Measurements from ENCODE around the gene XPR1. TPM values are rescaled to one million over a fixed set of nuclear protein-coding genes. Genes with fewer than 3 reads are reported as not detected.

The XPR1 gene
- total and polyA plus RNA-seq, 2 donors (not counting 1 experiment from before 2014, with no cell fraction given), result 2.8 to 22.3 TPM

DNA sequence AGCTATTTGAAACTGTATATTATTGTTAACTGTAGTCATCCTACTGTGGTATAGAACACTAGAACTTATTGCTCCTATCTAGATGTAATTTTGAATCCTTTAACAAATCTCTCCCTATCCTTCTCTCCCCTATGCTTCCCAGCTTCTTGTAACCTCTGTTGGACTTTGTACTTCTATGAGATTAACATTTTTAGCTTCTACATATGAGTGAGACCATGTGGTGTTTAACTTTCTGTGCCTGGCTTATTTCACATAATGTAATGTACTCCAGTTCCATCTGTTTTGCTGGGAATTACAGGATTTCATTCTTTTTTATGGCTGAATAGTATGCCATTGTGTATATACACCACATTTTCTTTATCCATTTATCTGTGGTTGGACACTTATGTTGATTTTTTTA lies 216.4 kb downstream of the XPR1 start:
- CTCF ChIA-PET, result interaction anchor here (1.1 to 1.6 kb wide), 2 partner anchors 14 to 15 kb away, joined by 3 to 6 read pairs; no protein-coding TSS in a partner anchor
- peaks cover 18% of the 10 kb centered on the region for H3K4me1 Mint-ChIP-seq
- Histone ChIP-seq H4K20me1 (ENCODE audit: control insufficient read depth, insufficient read depth, low read length, poor library complexity, severe bottlenecking) (no peaks in the 10 kb centered on the region), H3K4me2 (replicated peaks; ENCODE audit: low read depth, low read length, poor library complexity, severe bottlenecking) (no peak overlapping the region), H3K9ac (ENCODE audit: low read length) (no peak overlapping the region), H3K36me3 (replicated peaks in 1 of 2; ENCODE audit: control extremely low read depth in 1 of 2, control insufficient read depth in 1 of 2, extremely low read depth in 1 of 2, insufficient read depth in 2 of 2, low read length in 1 of 2) (no peaks in the 10 kb centered on the region), H3K4me3 (ENCODE audit: control extremely low read depth in 1 of 5, extremely low read depth in 1 of 5, insufficient read depth in 1 of 5, low read depth in 2 of 5, low read length in 4 of 5) (no peak overlapping the region), H3K4me1 (ENCODE audit: control insufficient read depth in 2 of 2, insufficient read depth in 2 of 2, low read length in 2 of 2) (peaks cover 9 to 10% of the 10 kb centered on the region in 2 donors), H3K79me2 (ENCODE audit: control insufficient read depth, insufficient read depth, low read length) (no peaks in the 10 kb centered on the region), H3K27me3 (replicated peaks in 1 of 4; ENCODE audit: control extremely low read depth in 1 of 4, control insufficient read depth in 3 of 4, insufficient read depth in 4 of 4, low read length in 3 of 4) (no peaks in the 10 kb centered on the region), H3K9me3 (ENCODE audit: control extremely low read depth in 1 of 3, control insufficient read depth in 2 of 3, insufficient read depth in 1 of 3, low read length in 2 of 3) (peaks cover 0 to 16% (median 10%) of the 10 kb centered on the region in 3 donors), H3K27ac (ENCODE audit: low read length in 2 of 2) (no peak overlapping the region), H2AFZ (ENCODE audit: insufficient read depth, low read depth, low read length, poor library complexity, severe bottlenecking) (no peak overlapping the region)
- H3K9me3 Mint-ChIP-seq (ENCODE audit: insufficient read depth), result peaks cover 2% of the 10 kb centered on the region
- no peak overlapping the region for H3K27ac Mint-ChIP-seq
- ATAC-seq (ENCODE audit: low read depth) (no peak), DNase-seq (no peak)
- no peak for TF ChIP-seq EZH2 (IDR thresholded peaks at IDR 0.05; ENCODE audit: borderline replicate concordance, insufficient read depth, low read depth, low read length, poor library complexity, severe bottlenecking)
- TF ChIP-seq, protein P1, sequence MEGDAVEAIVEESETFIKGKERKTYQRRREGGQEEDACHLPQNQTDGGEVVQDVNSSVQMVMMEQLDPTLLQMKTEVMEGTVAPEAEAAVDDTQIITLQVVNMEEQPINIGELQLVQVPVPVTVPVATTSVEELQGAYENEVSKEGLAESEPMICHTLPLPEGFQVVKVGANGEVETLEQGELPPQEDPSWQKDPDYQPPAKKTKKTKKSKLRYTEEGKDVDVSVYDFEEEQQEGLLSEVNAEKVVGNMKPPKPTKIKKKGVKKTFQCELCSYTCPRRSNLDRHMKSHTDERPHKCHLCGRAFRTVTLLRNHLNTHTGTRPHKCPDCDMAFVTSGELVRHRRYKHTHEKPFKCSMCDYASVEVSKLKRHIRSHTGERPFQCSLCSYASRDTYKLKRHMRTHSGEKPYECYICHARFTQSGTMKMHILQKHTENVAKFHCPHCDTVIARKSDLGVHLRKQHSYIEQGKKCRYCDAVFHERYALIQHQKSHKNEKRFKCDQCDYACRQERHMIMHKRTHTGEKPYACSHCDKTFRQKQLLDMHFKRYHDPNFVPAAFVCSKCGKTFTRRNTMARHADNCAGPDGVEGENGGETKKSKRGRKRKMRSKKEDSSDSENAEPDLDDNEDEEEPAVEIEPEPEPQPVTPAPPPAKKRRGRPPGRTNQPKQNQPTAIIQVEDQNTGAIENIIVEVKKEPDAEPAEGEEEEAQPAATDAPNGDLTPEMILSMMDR (IDR thresholded peaks at IDR 0.05), result no peak
- intact Hi-C loops (cut with micrococcal nuclease), result no loop called here
- H3K27me3 Mint-ChIP-seq, result no peaks in the 10 kb centered on the region
- H3K4me3 Mint-ChIP-seq, result no peak overlapping the region
- POLR2A ChIA-PET, result no interaction called here

DNA sequence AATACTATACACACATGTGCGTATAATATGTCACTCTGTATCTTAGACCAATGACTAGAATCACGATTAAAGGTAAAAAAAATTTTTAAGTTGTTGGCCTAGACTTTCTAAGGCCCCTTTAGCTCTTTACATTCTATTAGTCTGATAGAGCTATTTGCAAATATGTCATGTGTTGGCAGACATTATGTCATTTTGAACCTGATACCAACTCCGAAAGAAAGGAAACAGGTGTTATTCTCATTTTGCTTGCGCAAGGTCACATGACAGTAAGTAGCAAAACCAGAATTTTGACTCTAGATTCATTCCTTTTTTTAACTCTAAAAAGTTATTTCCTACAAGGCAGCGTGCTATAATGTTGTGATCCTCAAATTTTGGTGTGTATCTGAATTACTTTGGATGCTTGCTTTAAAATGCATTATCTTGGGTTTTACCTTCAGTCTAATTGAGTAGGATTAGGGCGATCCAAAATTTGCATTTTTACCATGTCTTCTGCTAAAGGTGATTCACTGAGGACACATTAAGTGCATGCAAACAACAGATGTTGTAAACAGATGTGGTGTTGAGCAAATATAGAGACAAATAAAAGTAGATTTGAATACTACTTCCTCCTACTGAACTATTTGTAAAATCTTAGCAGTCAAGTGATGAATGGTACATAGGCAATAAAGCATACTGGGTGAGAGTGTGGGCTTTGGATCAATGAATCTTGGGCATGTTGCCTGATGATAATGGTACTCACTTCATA lies 217.4 kb downstream of the XPR1 start:
- peak; percentile 16 for DNase-seq
- POLR2A ChIA-PET, result no interaction called here
- Histone ChIP-seq H3K9me3 (ENCODE audit: control extremely low read depth in 1 of 3, control insufficient read depth in 2 of 3, insufficient read depth in 1 of 3, low read length in 2 of 3) (peaks cover 0 to 16% (median 10%) of the 10 kb centered on the region in 3 donors), H3K9ac (ENCODE audit: low read length) (no peak overlapping the region), H3K27ac (ENCODE audit: low read length in 2 of 2) (no peak overlapping the region), H3K4me1 (ENCODE audit: control insufficient read depth in 2 of 2, insufficient read depth in 2 of 2, low read length in 2 of 2) (peaks cover 9 to 10% of the 10 kb centered on the region in 2 donors), H4K20me1 (ENCODE audit: control insufficient read depth, insufficient read depth, low read length, poor library complexity, severe bottlenecking) (no peaks in the 10 kb centered on the region), H3K79me2 (ENCODE audit: control insufficient read depth, insufficient read depth, low read length) (no peaks in the 10 kb centered on the region), H2AFZ (ENCODE audit: insufficient read depth, low read depth, low read length, poor library complexity, severe bottlenecking) (no peak overlapping the region), H3K27me3 (replicated peaks in 1 of 4; ENCODE audit: control extremely low read depth in 1 of 4, control insufficient read depth in 3 of 4, insufficient read depth in 4 of 4, low read length in 3 of 4) (no peaks in the 10 kb centered on the region), H3K4me2 (replicated peaks; ENCODE audit: low read depth, low read length, poor library complexity, severe bottlenecking) (no peak overlapping the region), H3K36me3 (replicated peaks in 1 of 2; ENCODE audit: control extremely low read depth in 1 of 2, control insufficient read depth in 1 of 2, extremely low read depth in 1 of 2, insufficient read depth in 2 of 2, low read length in 1 of 2) (no peaks in the 10 kb centered on the region), H3K4me3 (ENCODE audit: control extremely low read depth in 1 of 5, extremely low read depth in 1 of 5, insufficient read depth in 1 of 5, low read depth in 2 of 5, low read length in 4 of 5) (no peak overlapping the region)
- intact Hi-C loops (cut with micrococcal nuclease), result no loop called here
- H3K9me3 Mint-ChIP-seq (ENCODE audit: insufficient read depth), result peaks cover 2% of the 10 kb centered on the region
- no CpG with 5 or more reads among the region's 6 CpGs for WGBS (ENCODE audit: insufficient coverage)
- H3K27ac Mint-ChIP-seq, result peak overlapping the region; percentile 1
- no peak for TF ChIP-seq EZH2 (IDR thresholded peaks at IDR 0.05; ENCODE audit: borderline replicate concordance, insufficient read depth, low read depth, low read length, poor library complexity, severe bottlenecking)
- TF ChIP-seq, protein P1 (IDR thresholded peaks at IDR 0.05), result no peak
- H3K4me3 Mint-ChIP-seq, result no peak overlapping the region
- H3K4me1 Mint-ChIP-seq, result peaks cover 20% of the 10 kb centered on the region
- ATAC-seq (ENCODE audit: low read depth), result no peak
- CTCF ChIA-PET, result interaction anchor here (1.6 kb wide), 1 partner anchor 13 kb away, joined by 6 read pairs; no protein-coding TSS in a partner anchor
- H3K27me3 Mint-ChIP-seq, result no peaks in the 10 kb centered on the region

Data from B cell (primary cell).